ENCODE measurements around the gene ZNF346. TPM values are rescaled to one million over a fixed set of nuclear protein-coding genes. Genes with fewer than 3 reads are reported as not detected.

Gene ZNF346
- total and polyA plus RNA-seq, 2 of the 13 experiments (the other 11 are each of a cell fraction or from before 2014, with no cell fraction given) = 8.6 to 19.4 TPM

GRCh38 chr5:177022386-177023302 is at the start of gene ZNF346 (continued):
- TF ChIP-seq GPBP1L1 (CRISPR knock-in tag; IDR thresholded peaks at IDR 0.05) (no peak), TCF12 (IDR thresholded peaks at IDR 0.05) (no peak), TCF12 (CRISPR knock-in tag; IDR thresholded peaks at IDR 0.05) (peak; percentile 44; the same call in 1 of the 2 replicates), KLF9 (CRISPR knock-in tag; IDR thresholded peaks at IDR 0.05; ENCODE audit: low read depth) (no peak), SNRNP70 (IDR thresholded peaks at IDR 0.05; ENCODE audit: low read depth, low read length) (no peak), TP53 (CRISPR knock-in tag; conservative IDR thresholded peaks at IDR 0.05) (no peak), TRIM24 (CRISPR knock-in tag; IDR thresholded peaks at IDR 0.05) (no peak), ZNF609 (CRISPR knock-in tag; IDR thresholded peaks at IDR 0.05; ENCODE audit: borderline replicate concordance) (peak; percentile 56; the same call in 1 of the 2 replicates), ZSCAN9 (CRISPR knock-in tag; IDR thresholded peaks at IDR 0.05; ENCODE audit: borderline replicate concordance) (peak; percentile 58; the same call in 1 of the 2 replicates), ARNTL (CRISPR knock-in tag; IDR thresholded peaks at IDR 0.05) (no peak; the same call in 1 of the 2 replicates), TSC22D2 (CRISPR knock-in tag; IDR thresholded peaks at IDR 0.05; ENCODE audit: borderline replicate concordance) (peak; percentile 30; the same call in 1 of the 2 replicates), ZNF281 (CRISPR knock-in tag; IDR thresholded peaks at IDR 0.05; ENCODE audit: borderline replicate concordance) (0 out of 2 replicates have a peak, but pooled peaks have one; percentile 14), ZSCAN29 (CRISPR knock-in tag; conservative IDR thresholded peaks at IDR 0.05) (0 out of 2 replicates have a peak, but pooled peaks have one; percentile 8), KDM1A (CRISPR knock-in tag; IDR thresholded peaks at IDR 0.05) (no peak), MED13 (CRISPR knock-in tag; IDR thresholded peaks at IDR 0.05) (no peak), WIZ (CRISPR knock-in tag; IDR thresholded peaks at IDR 0.05) (no peak), HCFC1 (IDR thresholded peaks at IDR 0.05; ENCODE audit: low read depth, low read length) (no peak), ZNF878 (CRISPR knock-in tag; IDR thresholded peaks at IDR 0.05) (no peak), MLLT10 (CRISPR knock-in tag; IDR thresholded peaks at IDR 0.05) (no peak), ZNF33B (CRISPR knock-in tag; IDR thresholded peaks at IDR 0.05) (no peak; the same call in 1 of the 2 replicates), ZNF674 (CRISPR knock-in tag; IDR thresholded peaks at IDR 0.05; ENCODE audit: low read depth) (no peak)
